Measurements from ENCODE around the gene SPDYC.

Gene SPDYC

GRCh38 chr11:65212226-65212801, 42.3 kb downstream of the SPDYC start:
- Histone ChIP-seq H3K9me3 (ENCODE audit: control insufficient read depth, insufficient read depth, low read length) (no peaks in the 10 kb centered on the region), H3K4me1 (ENCODE audit: insufficient read depth, low read length) (peaks cover 19% of the 10 kb centered on the region; the same call in 1 of the 2 replicates), H3K9ac (ENCODE audit: low read depth, low read length) (no peak overlapping the region), H3K36me3 (ENCODE audit: insufficient read depth, low read length) (peaks cover 5% of the 10 kb centered on the region; the same call in 1 of the 2 replicates)

DNA sequence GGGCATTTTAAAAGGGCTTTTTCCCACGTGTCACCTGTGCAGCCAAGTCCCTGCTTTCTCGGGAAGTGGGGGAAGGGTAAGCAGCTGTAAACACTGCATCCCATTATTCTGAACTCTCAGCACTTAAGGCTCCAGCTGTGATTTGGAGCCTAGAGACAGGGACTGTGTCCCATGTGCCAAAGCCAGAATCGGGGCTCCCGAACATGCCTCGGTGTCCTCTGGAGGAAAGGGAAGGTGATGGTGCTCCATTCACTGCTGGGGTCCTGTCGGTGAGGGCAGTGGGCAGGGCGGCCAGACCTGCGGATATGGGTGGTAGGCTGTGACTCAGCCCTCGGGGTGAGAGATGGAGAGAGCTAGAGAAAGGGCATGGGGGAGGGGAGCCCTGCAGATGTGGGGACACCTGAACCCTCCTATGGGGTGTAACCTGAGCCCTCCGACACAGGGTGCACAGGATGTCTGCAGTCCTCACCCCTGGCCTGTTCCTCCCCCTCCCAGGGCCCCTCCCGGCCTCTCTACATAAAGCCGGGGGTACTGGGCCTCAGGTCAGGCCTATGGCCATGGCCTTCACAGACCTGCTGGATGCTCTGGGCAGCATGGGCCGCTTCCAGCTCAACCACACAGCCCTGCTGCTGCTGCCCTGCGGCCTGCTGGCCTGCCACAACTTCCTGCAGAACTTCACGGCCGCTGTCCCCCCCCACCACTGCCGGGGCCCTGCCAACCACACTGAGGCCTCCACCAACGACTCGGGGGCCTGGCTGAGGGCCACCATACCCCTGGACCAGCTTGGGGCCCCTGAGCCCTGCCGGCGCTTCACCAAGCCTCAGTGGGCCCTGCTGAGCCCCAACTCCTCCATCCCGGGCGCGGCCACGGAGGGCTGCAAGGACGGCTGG, 43.5 kb downstream of the SPDYC start:
- Histone ChIP-seq H3K36me3 (ENCODE audit: insufficient read depth, low read length) (peaks cover 5% of the 10 kb centered on the region; the same call in 1 of the 2 replicates), H3K9me3 (ENCODE audit: control insufficient read depth, insufficient read depth, low read length) (no peaks in the 10 kb centered on the region), H3K9ac (ENCODE audit: low read depth, low read length) (no peak overlapping the region), H3K4me1 (ENCODE audit: insufficient read depth, low read length) (peaks cover 19% of the 10 kb centered on the region; the same call in 1 of the 2 replicates)

DNA sequence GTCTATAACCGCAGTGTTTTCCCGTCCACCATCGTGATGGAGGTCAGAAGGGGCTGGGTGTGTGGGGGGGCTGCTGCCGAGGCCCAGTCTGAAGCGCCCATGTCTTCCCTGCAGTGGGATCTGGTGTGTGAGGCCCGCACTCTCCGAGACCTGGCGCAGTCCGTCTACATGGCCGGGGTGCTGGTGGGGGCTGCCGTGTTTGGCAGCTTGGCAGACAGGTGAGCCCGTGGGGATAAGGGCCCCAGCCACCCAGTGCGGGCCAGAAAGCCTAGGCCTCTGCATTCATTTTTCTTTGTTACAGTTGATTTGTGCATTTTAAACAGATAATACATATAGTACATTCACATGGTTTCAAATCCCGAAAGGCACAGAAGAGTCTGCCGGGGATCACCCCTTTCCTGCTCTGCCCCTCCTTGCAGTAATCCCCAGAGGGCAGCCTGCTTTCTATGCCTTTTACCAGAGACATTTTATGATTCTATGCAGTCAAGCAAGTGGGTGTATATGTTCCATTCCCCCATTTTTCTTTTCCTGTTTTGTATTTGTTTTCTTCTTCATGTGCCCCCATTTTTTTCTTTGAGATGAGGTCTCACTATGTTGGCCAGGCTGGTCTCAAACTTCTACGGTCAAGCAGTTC, 44.3 kb downstream of the SPDYC start:
- peaks cover 19% of the 10 kb centered on the region; the same call in 1 of the 2 replicates for H3K4me1 ChIP-seq (ENCODE audit: insufficient read depth, low read length)
- no peak overlapping the region for H3K9ac ChIP-seq (ENCODE audit: low read depth, low read length)
- H3K36me3 ChIP-seq (ENCODE audit: insufficient read depth, low read length) = peaks cover 3% of the 10 kb centered on the region; the same call in 1 of the 2 replicates
- no peaks in the 10 kb centered on the region for H3K9me3 ChIP-seq (ENCODE audit: control insufficient read depth, insufficient read depth, low read length)

DNA sequence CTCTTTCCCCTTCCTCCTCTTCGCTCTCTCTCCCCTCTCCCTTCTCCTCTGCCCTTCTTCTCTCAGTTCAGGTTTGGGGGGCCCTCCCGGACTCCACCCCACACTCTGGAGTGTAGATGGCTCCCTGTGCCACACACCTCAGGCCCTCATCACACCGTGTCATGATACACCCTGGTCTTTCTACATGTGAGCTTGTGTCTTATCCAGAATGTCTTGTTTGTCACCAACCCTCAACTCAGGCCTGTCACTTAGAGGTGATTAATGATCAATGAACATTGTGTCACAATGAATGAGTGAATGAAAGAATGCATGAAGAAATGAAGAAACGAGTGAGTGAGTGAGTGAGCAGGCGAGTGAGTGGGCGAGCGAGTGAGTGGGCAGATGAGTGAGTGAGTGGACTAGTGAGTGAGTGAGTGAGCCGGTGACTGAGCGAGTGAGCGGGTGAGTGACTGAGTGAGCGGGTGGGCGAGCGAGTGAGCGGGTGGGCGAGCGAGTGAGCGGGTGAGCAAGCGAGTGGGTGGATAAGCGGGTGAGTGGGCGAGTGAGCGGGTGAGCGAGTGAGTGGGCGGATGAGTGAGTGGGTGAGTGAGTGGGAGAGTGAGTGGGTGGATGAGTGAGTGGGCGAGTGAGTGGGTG, 45.5 kb downstream of the SPDYC start:
- no peaks in the 10 kb centered on the region for H3K9me3 ChIP-seq (ENCODE audit: control insufficient read depth, insufficient read depth, low read length)
- peaks cover 19% of the 10 kb centered on the region; the same call in 1 of the 2 replicates for H3K4me1 ChIP-seq (ENCODE audit: insufficient read depth, low read length)
- H3K36me3 ChIP-seq (ENCODE audit: insufficient read depth, low read length) = no peaks in the 10 kb centered on the region; the same call in 1 of the 2 replicates
- no peak overlapping the region for H3K9ac ChIP-seq (ENCODE audit: low read depth, low read length)

GRCh38 chr11:65216830-65217229, 46.8 kb downstream of the SPDYC start:
- Histone ChIP-seq H3K9me3 (ENCODE audit: control insufficient read depth, insufficient read depth, low read length) (no peaks in the 10 kb centered on the region), H3K36me3 (ENCODE audit: insufficient read depth, low read length) (no peaks in the 10 kb centered on the region; the same call in 1 of the 2 replicates), H3K9ac (ENCODE audit: low read depth, low read length) (no peak overlapping the region), H3K4me1 (ENCODE audit: insufficient read depth, low read length) (peaks cover 19% of the 10 kb centered on the region; the same call in 1 of the 2 replicates)

- Histone ChIP-seq H3K9me3 (ENCODE audit: control insufficient read depth, insufficient read depth, low read length) (no peaks in the 10 kb centered on the region), H3K4me1 (ENCODE audit: insufficient read depth, low read length) (peaks cover 10% of the 10 kb centered on the region; the same call in 1 of the 2 replicates), H3K9ac (ENCODE audit: low read depth, low read length) (no peak overlapping the region), H3K36me3 (ENCODE audit: insufficient read depth, low read length) (no peaks in the 10 kb centered on the region; the same call in 1 of the 2 replicates)
These were observed 47.7 kb downstream of the SPDYC start for GRCh38 chr11:65217441-65218423.

GRCh38 chr11:65218446-65218845, 48.4 kb downstream of the SPDYC start:
- Histone ChIP-seq H3K36me3 (ENCODE audit: insufficient read depth, low read length) (peaks cover under 1% of the 10 kb centered on the region; the same call in 1 of the 2 replicates), H3K9me3 (ENCODE audit: control insufficient read depth, insufficient read depth, low read length) (no peaks in the 10 kb centered on the region), H3K9ac (ENCODE audit: low read depth, low read length) (no peak overlapping the region), H3K4me1 (ENCODE audit: insufficient read depth, low read length) (peaks cover 5% of the 10 kb centered on the region; the same call in 1 of the 2 replicates)

DNA sequence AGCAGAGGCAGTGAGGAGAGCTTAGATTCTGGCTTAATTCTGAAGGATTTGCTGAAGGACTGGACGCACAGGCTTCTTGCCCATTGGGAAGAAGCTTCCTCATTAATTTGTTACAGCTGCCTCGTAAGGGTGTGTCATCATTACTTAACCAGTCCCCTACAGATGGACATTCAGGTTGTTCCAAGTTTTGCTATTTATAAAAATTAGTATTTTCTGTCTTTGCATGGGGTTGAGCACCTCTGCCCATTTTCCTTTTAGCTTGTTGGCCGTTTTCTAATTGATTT, 49.8 kb downstream of the SPDYC start:
- Histone ChIP-seq H3K4me1 (ENCODE audit: insufficient read depth, low read length) (no peaks in the 10 kb centered on the region), H3K36me3 (ENCODE audit: insufficient read depth, low read length) (peaks cover 4% of the 10 kb centered on the region; the same call in 1 of the 2 replicates), H3K9ac (ENCODE audit: low read depth, low read length) (no peak overlapping the region), H3K9me3 (ENCODE audit: control insufficient read depth, insufficient read depth, low read length) (no peaks in the 10 kb centered on the region)

- Histone ChIP-seq H3K4me1 (ENCODE audit: insufficient read depth, low read length) (no peaks in the 10 kb centered on the region), H3K9ac (ENCODE audit: low read depth, low read length) (no peak overlapping the region), H3K9me3 (ENCODE audit: control insufficient read depth, insufficient read depth, low read length) (no peaks in the 10 kb centered on the region), H3K36me3 (ENCODE audit: insufficient read depth, low read length) (peaks cover 4% of the 10 kb centered on the region; the same call in 1 of the 2 replicates)
These were observed 51.0 kb downstream of the SPDYC start for GRCh38 chr11:65221026-65221425.

Measured in ES-I3 (cell line).